GM12874 (cell line): ENCODE results near the gene OGT.

Experiments
- CTCF ChIP-seq: IDR thresholded peaks from 2 replicates; pipeline ENCODE4 v1.5.1; 2011; ENCODE audit warnings: low read depth, mild to moderate bottlenecking, control low read depth, low read length, moderate library complexity; ENCODE audit not compliant: insufficient read depth

OGT gene

GRCh38 chrX:71606536-71607216, 73.8 kb downstream of the OGT start:
- TF ChIP-seq CTCF = no peak

- no peak for TF ChIP-seq CTCF
Observed at GRCh38 chrX:71607488-71607887, 74.6 kb downstream of the OGT start.

GRCh38 chrX:71609095-71609750, 76.3 kb downstream of the OGT start:
- TF ChIP-seq CTCF = no peak

GRCh38 chrX:71612256-71612655, 79.4 kb downstream of the OGT start:
- no peak for TF ChIP-seq CTCF

GRCh38 chrX:71615056-71615455, 82.2 kb downstream of the OGT start:
- TF ChIP-seq CTCF = no peak

- TF ChIP-seq CTCF = no peak
Observed at GRCh38 chrX:71615954-71616353, 83.0 kb downstream of the OGT start.

GRCh38 chrX:71616672-71617529, 84.0 kb downstream of the OGT start:
- TF ChIP-seq CTCF = no peak
